ENCODE results near the gene PROK2.

GRCh38 chr3:71771126-71771525 is 13.8 kb downstream of the PROK2 start:
- TF ChIP-seq CTCF (IDR thresholded peaks at IDR 0.05) (no peak), POLR2A (IDR thresholded peaks at IDR 0.05) (no peak)

Data from body of pancreas (tissue), 4 donors.